PFSK-1 (cell line): Measurements from ENCODE around the gene GOT1.

Experiments used
- FOXP2 ChIP-seq: optimal IDR thresholded peaks from 2 replicates; pipeline ENCODE3; 2011; ENCODE audit warnings: borderline replicate concordance, control low read depth, inconsistent platforms; ENCODE audit not compliant: insufficient read depth; ENCODE audit errors: extremely low read length, extremely low read depth
- POLR2AphosphoS5 ChIP-seq: IDR thresholded peaks from 2 replicates; pipeline ENCODE4 v1.6.1; 2012; ENCODE audit warnings: low read depth, mild to moderate bottlenecking, control low read depth, low read length, moderate library complexity
- SIN3A ChIP-seq: IDR thresholded peaks from 2 replicates; pipeline ENCODE4 v1.6.1; 2012; ENCODE audit warnings: mild to moderate bottlenecking, low read length, moderate library complexity, borderline replicate concordance; ENCODE audit not compliant: insufficient read depth
- TAF1 ChIP-seq: IDR thresholded peaks from 2 replicates; pipeline ENCODE4 v1.6.1; 2012; ENCODE audit warnings: low read length, control low read depth, borderline replicate concordance; ENCODE audit not compliant: insufficient read depth

- TF ChIP-seq TAF1: no peak
- TF ChIP-seq POLR2AphosphoS5: no peak
- no peak for TF ChIP-seq SIN3A
- TF ChIP-seq FOXP2: no peak
Observed at GRCh38 chr10:99358101-99358500, 72.3 kb downstream of the GOT1 start.
